ENCODE results near the gene SEZ6.

The SEZ6 gene

GRCh38 chr17:29045026-29045425, 39.2 kb upstream of the SEZ6 start:
- no peaks in the 10 kb centered on the region for H4K20me1 ChIP-seq (ENCODE audit: insufficient read depth, low read length)
- no peak overlapping the region for H2AFZ ChIP-seq (ENCODE audit: low read depth, low read length)
- H3K4me2 ChIP-seq (ENCODE audit: insufficient read depth, low read length), result no peak overlapping the region
- H3K9ac ChIP-seq (ENCODE audit: low read depth, low read length), result no peak overlapping the region
- no peak for TF ChIP-seq EZH2 (IDR thresholded peaks at IDR 0.05; ENCODE audit: borderline replicate concordance, low read depth, low read length, severe bottlenecking)
- TF ChIP-seq, protein P1, sequence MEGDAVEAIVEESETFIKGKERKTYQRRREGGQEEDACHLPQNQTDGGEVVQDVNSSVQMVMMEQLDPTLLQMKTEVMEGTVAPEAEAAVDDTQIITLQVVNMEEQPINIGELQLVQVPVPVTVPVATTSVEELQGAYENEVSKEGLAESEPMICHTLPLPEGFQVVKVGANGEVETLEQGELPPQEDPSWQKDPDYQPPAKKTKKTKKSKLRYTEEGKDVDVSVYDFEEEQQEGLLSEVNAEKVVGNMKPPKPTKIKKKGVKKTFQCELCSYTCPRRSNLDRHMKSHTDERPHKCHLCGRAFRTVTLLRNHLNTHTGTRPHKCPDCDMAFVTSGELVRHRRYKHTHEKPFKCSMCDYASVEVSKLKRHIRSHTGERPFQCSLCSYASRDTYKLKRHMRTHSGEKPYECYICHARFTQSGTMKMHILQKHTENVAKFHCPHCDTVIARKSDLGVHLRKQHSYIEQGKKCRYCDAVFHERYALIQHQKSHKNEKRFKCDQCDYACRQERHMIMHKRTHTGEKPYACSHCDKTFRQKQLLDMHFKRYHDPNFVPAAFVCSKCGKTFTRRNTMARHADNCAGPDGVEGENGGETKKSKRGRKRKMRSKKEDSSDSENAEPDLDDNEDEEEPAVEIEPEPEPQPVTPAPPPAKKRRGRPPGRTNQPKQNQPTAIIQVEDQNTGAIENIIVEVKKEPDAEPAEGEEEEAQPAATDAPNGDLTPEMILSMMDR (IDR thresholded peaks at IDR 0.05; ENCODE audit: borderline replicate concordance, extremely low read depth, low read length, poor library complexity, severe bottlenecking), result no peak
- H3K9me3 ChIP-seq (ENCODE audit: insufficient read depth, low read length, severe bottlenecking), result no peaks in the 10 kb centered on the region
- peaks cover 32% of the 10 kb centered on the region for H3K4me1 ChIP-seq (ENCODE audit: insufficient read depth, low read length)
- no peak overlapping the region for H3K27ac ChIP-seq (ENCODE audit: low read length)
- no peak for DNase-seq
- H3K79me2 ChIP-seq (ENCODE audit: insufficient read depth, low read length), result no peaks in the 10 kb centered on the region
- no peaks in the 10 kb centered on the region for H3K27me3 ChIP-seq (ENCODE audit: insufficient read depth, low read length, poor library complexity)
- no peak overlapping the region for H3K4me3 ChIP-seq (ENCODE audit: low read depth in 1 of 2, low read length in 2 of 2)
- ATAC-seq (ENCODE audit: insufficient read depth, low read depth), result no peak
- H3K36me3 ChIP-seq (ENCODE audit: insufficient read depth, low read length), result no peaks in the 10 kb centered on the region

GRCh38 chr17:29043539-29044145, 37.8 kb upstream of the SEZ6 start:
- DNase-seq, result no peak
- no peaks in the 10 kb centered on the region for H3K79me2 ChIP-seq (ENCODE audit: insufficient read depth, low read length)
- no peak overlapping the region for H3K4me2 ChIP-seq (ENCODE audit: insufficient read depth, low read length)
- no peak overlapping the region for H2AFZ ChIP-seq (ENCODE audit: low read depth, low read length)
- H3K9ac ChIP-seq (ENCODE audit: low read depth, low read length), result no peak overlapping the region
- H3K27me3 ChIP-seq (ENCODE audit: insufficient read depth, low read length, poor library complexity), result no peaks in the 10 kb centered on the region
- ATAC-seq (ENCODE audit: insufficient read depth, low read depth), result no peak
- H3K36me3 ChIP-seq (ENCODE audit: insufficient read depth, low read length), result no peaks in the 10 kb centered on the region
- H3K4me1 ChIP-seq (ENCODE audit: insufficient read depth, low read length), result peaks cover 21% of the 10 kb centered on the region
- H3K27ac ChIP-seq (ENCODE audit: low read length), result no peak overlapping the region
- no peaks in the 10 kb centered on the region for H3K9me3 ChIP-seq (ENCODE audit: insufficient read depth, low read length, severe bottlenecking)
- no peaks in the 10 kb centered on the region for H4K20me1 ChIP-seq (ENCODE audit: insufficient read depth, low read length)
- no peak overlapping the region for H3K4me3 ChIP-seq (ENCODE audit: low read depth in 1 of 2, low read length in 2 of 2)
- TF ChIP-seq EZH2 (IDR thresholded peaks at IDR 0.05; ENCODE audit: borderline replicate concordance, low read depth, low read length, severe bottlenecking), result no peak
- TF ChIP-seq, protein P1 (IDR thresholded peaks at IDR 0.05; ENCODE audit: borderline replicate concordance, extremely low read depth, low read length, poor library complexity, severe bottlenecking), result no peak

- H3K4me2 ChIP-seq (ENCODE audit: insufficient read depth, low read length), result 0 out of 2 replicates have a peak within 1 kb of the TSS, but pooled peaks have one; percentile 5
- DNase-seq, result peak; percentile 50
- no peaks in the 10 kb centered on the region for H3K79me2 ChIP-seq (ENCODE audit: insufficient read depth, low read length)
- no peaks in the 10 kb centered on the region for H4K20me1 ChIP-seq (ENCODE audit: insufficient read depth, low read length)
- no peaks in the 10 kb centered on the region for H3K36me3 ChIP-seq (ENCODE audit: insufficient read depth, low read length)
- ATAC-seq (ENCODE audit: insufficient read depth, low read depth), result peak; percentile 57; the same call in 2 of the 3 replicates
- H3K27ac ChIP-seq (ENCODE audit: low read length), result no peak within 1 kb of the TSS
- TF ChIP-seq, protein P1 (IDR thresholded peaks at IDR 0.05; ENCODE audit: borderline replicate concordance, extremely low read depth, low read length, poor library complexity, severe bottlenecking), result no peak
- no peak for TF ChIP-seq EZH2 (IDR thresholded peaks at IDR 0.05; ENCODE audit: borderline replicate concordance, low read depth, low read length, severe bottlenecking)
- no peak within 1 kb of the TSS for H3K9ac ChIP-seq (ENCODE audit: low read depth, low read length)
- no peak within 1 kb of the TSS for H2AFZ ChIP-seq (ENCODE audit: low read depth, low read length)
- peaks cover 14% of the 10 kb centered on the region for H3K4me1 ChIP-seq (ENCODE audit: insufficient read depth, low read length)
- no peak within 1 kb of the TSS for H3K4me3 ChIP-seq (ENCODE audit: low read depth in 1 of 2, low read length in 2 of 2)
- peaks cover 5% of the 10 kb centered on the region for H3K27me3 ChIP-seq (ENCODE audit: insufficient read depth, low read length, poor library complexity)
- no peaks in the 10 kb centered on the region for H3K9me3 ChIP-seq (ENCODE audit: insufficient read depth, low read length, severe bottlenecking)
Measured at GRCh38 chr17:29042679-29043538, 37.1 kb upstream of the SEZ6 start, which contains the start of gene PIPOX. TSS of gene PIPOX (plus strand) at chr17:29043141. CDS start at chr17:29043226, 85 bp downstream.
